Astrocyte of the spinal cord (primary cell): ENCODE measurements around the gene MMP26.
"Not testable (repeated sequence)": the region's sequence is repeated elsewhere in the genome, so short reads cannot be mapped to it uniquely, and the experiment has no call there.

Source experiments
- DNase-seq: peaks from one replicate; pipeline ENCODE4 v3.0.0; 2011; ENCODE audit warnings: low read depth, low spot score
- H3K4me3 ChIP-seq: 2 replicates; pipeline ENCODE4 v1.5.1; 2011; ENCODE audit warnings: low read depth, mild to moderate bottlenecking, low read length, moderate library complexity
- CTCF ChIP-seq: IDR thresholded peaks from 2 replicates; pipeline ENCODE4 v1.5.1; 2012; ENCODE audit warnings: low read depth, mild to moderate bottlenecking, low read length, inconsistent platforms
- in situ Hi-C: cut with HindIII; loops from 2 replicates; pipeline ENCODE4 v1.10.0; 2017; ENCODE audit warnings: low sequenced_read_pairs

MMP26 gene

GRCh38 chr11:4713241-4713640, 8.7 kb downstream of the MMP26 start:
- no peak for DNase-seq
- in situ Hi-C loops = no loop called here
- H3K4me3 ChIP-seq = no peak overlapping the region
- no peak for TF ChIP-seq CTCF

GRCh38 chr11:4714300-4714699, 9.7 kb downstream of the MMP26 start:
- in situ Hi-C loops = no loop called here
- no peak for DNase-seq
- H3K4me3 ChIP-seq = no peak overlapping the region
- no peak for TF ChIP-seq CTCF

GRCh38 chr11:4722616-4723534, 18.3 kb downstream of the MMP26 start:
- DNase-seq, in situ Hi-C loops: not testable (repeated sequence)

GRCh38 chr11:4727171-4727570, 22.6 kb downstream of the MMP26 start:
- no peak for TF ChIP-seq CTCF
- no peak overlapping the region for H3K4me3 ChIP-seq
- DNase-seq = no peak
- in situ Hi-C loops = no loop called here

More at GRCh38 chr11:4722616-4723534, 18.3 kb downstream of the MMP26 start:
- H3K4me3 ChIP-seq = not testable (repeated sequence)

- in situ Hi-C loops = no loop called here
- no peak for TF ChIP-seq CTCF
- no peak overlapping the region for H3K4me3 ChIP-seq
- DNase-seq = no peak
These were observed 36.2 kb downstream of the MMP26 start for GRCh38 chr11:4740735-4741134.

- in situ Hi-C loops = no loop called here
These were observed 43.9 kb downstream of the MMP26 start for GRCh38 chr11:4748438-4748837.

More at GRCh38 chr11:4748438-4748837, 43.9 kb downstream of the MMP26 start:
- TF ChIP-seq CTCF = no peak
- no peak overlapping the region for H3K4me3 ChIP-seq
- no peak for DNase-seq
